Panc1 (cell line): ENCODE results near the gene MAN1A1.

Experiments
- POLR2AphosphoS5 ChIP-seq: IDR thresholded peaks from 2 replicates; pipeline ENCODE4 v1.6.1; 2012; ENCODE audit warnings: mild to moderate bottlenecking, low read depth, low read length, moderate library complexity
- SIN3A ChIP-seq: IDR thresholded peaks from 2 replicates; pipeline ENCODE4 v1.6.1; 2012; ENCODE audit warnings: low read depth, mild to moderate bottlenecking, low read length, moderate library complexity, borderline replicate concordance; ENCODE audit not compliant: insufficient read depth
- TCF7L2 ChIP-seq: IDR thresholded peaks from 2 replicates; pipeline ENCODE4 v1.6.1; 2011; ENCODE audit warnings: mild to moderate bottlenecking, low read depth, low read length, inconsistent platforms
- TF ChIP-seq, protein P1 (sequence below): fragments of 450-650 bp; IDR thresholded peaks from 2 replicates; pipeline ENCODE4 v1.5.1; 2017; ENCODE audit warnings: mild to moderate bottlenecking
- TF ChIP-seq, protein P2 (sequence below), 2 experiments: IDR thresholded peaks; 2 replicates each; pipeline ENCODE4 v1.6.1; 2011 to 2012; ENCODE audit warnings: low read depth in 2 of 2, control low read depth in 1 of 2, low read length in 1 of 2, mild to moderate bottlenecking in 1 of 2, moderate library complexity in 1 of 2; ENCODE audit not compliant: insufficient read depth in 1 of 2

DNA sequence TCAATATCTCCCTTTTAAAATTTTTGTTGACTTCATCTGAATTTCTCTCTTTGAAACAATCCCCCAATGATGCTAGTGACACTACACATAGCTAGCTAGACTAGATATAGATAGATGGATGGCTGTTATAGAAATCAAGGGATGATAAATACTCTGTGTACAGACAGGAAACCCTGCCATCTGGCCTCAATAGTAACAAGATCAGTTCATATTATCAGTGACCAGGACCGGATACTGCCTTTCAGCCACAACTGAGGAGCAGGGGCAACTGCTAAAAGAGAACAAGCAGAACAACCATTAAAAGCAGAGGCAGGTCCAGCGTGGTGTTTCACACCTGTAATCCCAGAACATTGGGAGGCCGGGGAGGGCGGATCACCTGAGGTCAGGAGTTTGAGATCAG lies 152.8 kb downstream of the MAN1A1 start:
- TF ChIP-seq, protein P1, sequence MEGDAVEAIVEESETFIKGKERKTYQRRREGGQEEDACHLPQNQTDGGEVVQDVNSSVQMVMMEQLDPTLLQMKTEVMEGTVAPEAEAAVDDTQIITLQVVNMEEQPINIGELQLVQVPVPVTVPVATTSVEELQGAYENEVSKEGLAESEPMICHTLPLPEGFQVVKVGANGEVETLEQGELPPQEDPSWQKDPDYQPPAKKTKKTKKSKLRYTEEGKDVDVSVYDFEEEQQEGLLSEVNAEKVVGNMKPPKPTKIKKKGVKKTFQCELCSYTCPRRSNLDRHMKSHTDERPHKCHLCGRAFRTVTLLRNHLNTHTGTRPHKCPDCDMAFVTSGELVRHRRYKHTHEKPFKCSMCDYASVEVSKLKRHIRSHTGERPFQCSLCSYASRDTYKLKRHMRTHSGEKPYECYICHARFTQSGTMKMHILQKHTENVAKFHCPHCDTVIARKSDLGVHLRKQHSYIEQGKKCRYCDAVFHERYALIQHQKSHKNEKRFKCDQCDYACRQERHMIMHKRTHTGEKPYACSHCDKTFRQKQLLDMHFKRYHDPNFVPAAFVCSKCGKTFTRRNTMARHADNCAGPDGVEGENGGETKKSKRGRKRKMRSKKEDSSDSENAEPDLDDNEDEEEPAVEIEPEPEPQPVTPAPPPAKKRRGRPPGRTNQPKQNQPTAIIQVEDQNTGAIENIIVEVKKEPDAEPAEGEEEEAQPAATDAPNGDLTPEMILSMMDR: no peak
- TF ChIP-seq TCF7L2 (no peak), POLR2AphosphoS5 (no peak), SIN3A (no peak)
- TF ChIP-seq, protein P2, sequence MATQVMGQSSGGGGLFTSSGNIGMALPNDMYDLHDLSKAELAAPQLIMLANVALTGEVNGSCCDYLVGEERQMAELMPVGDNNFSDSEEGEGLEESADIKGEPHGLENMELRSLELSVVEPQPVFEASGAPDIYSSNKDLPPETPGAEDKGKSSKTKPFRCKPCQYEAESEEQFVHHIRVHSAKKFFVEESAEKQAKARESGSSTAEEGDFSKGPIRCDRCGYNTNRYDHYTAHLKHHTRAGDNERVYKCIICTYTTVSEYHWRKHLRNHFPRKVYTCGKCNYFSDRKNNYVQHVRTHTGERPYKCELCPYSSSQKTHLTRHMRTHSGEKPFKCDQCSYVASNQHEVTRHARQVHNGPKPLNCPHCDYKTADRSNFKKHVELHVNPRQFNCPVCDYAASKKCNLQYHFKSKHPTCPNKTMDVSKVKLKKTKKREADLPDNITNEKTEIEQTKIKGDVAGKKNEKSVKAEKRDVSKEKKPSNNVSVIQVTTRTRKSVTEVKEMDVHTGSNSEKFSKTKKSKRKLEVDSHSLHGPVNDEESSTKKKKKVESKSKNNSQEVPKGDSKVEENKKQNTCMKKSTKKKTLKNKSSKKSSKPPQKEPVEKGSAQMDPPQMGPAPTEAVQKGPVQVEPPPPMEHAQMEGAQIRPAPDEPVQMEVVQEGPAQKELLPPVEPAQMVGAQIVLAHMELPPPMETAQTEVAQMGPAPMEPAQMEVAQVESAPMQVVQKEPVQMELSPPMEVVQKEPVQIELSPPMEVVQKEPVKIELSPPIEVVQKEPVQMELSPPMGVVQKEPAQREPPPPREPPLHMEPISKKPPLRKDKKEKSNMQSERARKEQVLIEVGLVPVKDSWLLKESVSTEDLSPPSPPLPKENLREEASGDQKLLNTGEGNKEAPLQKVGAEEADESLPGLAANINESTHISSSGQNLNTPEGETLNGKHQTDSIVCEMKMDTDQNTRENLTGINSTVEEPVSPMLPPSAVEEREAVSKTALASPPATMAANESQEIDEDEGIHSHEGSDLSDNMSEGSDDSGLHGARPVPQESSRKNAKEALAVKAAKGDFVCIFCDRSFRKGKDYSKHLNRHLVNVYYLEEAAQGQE (IDR thresholded peaks at IDR 0.05; ENCODE audit: insufficient read depth in 1 of 2, low read depth in 2 of 2, low read length in 1 of 2): no peak
